Esophagus (tissue), 2 donors: Measurements from ENCODE around the gene ERGIC1. TPM values are rescaled to one million over a fixed set of nuclear protein-coding genes. Genes with fewer than 3 reads are reported as not detected.

Source experiments
- H3K27ac ChIP-seq, 2 donors: one replicate each; pipeline ENCODE4 v1.5.1; 2013; ENCODE audit warnings: low read depth in 2 of 2, mild to moderate bottlenecking in 2 of 2, inconsistent platforms in 1 of 2, low read length in 1 of 2, moderate library complexity in 1 of 2
- H3K27me3 ChIP-seq, 2 donors: one replicate each; pipeline ENCODE4 v1.6.1; 2013; ENCODE audit warnings: low read length in 2 of 2, control low read depth in 1 of 2, mild to moderate bottlenecking in 1 of 2; ENCODE audit not compliant: insufficient read depth in 2 of 2, control insufficient read depth in 1 of 2
- H3K36me3 ChIP-seq, 2 donors: one replicate each; pipeline ENCODE4 v1.6.1; 2013; ENCODE audit warnings: low read length in 1 of 2; ENCODE audit not compliant: control insufficient read depth in 2 of 2, insufficient read depth in 2 of 2
- H3K4me1 ChIP-seq, 2 donors: one replicate each; pipeline ENCODE4 v1.6.1; 2013; ENCODE audit warnings: low read length in 1 of 2; ENCODE audit not compliant: control insufficient read depth in 2 of 2, insufficient read depth in 2 of 2
- H3K4me3 ChIP-seq, 2 donors: one replicate each; pipeline ENCODE4 v1.5.1; 2013; ENCODE audit warnings: low read length in 2 of 2, mild to moderate bottlenecking in 2 of 2, low read depth in 1 of 2, moderate library complexity in 1 of 2
- H3K9me3 ChIP-seq, 2 donors: one replicate each; pipeline ENCODE4 v1.6.1; 2013; ENCODE audit warnings: mild to moderate bottlenecking in 2 of 2, low read depth in 1 of 2, low read length in 1 of 2, moderate library complexity in 1 of 2; ENCODE audit not compliant: control insufficient read depth in 2 of 2, insufficient read depth in 1 of 2
- WGBS, 2 donors: extraction: QIAGEN DNeasy Blood & Tissue Kit; methylation state at CpG; one replicate each; pipeline ENCODE4 v1.1.7; 2013; 5-methylcytosine and 5-hydroxymethylcytosine counted together
- polyA plus RNA-seq, 2 donors: library from polyadenylated mRNA; stranded (reverse); fragments of 200-250 nt; gene quantifications; one replicate each; pipeline ENCODE4 v1.2.3, GENCODE V29; 2013
- donor health status: healthy with polysubstance abuse.
- donor health status: Bipolar disorder and iron deficiency.

ERGIC1 gene
- polyA plus RNA-seq, 2 donors, result 45.2 to 47.1 TPM

- H3K27me3 ChIP-seq, result no peaks in the 10 kb centered on the region
- peaks cover 0 to 2% of the 10 kb centered on the region in 2 donors for H3K36me3 ChIP-seq
- H3K4me3 ChIP-seq, result no peak overlapping the region
- H3K27ac ChIP-seq, result peak overlapping the region; percentile 78 to 84
- no peaks in the 10 kb centered on the region for H3K9me3 ChIP-seq
- H3K4me1 ChIP-seq, result peaks cover 8 to 18% of the 10 kb centered on the region in 2 donors
- WGBS, 2 donors, result 64 to 67% methylated on average over 9 of the region's 9 CpGs
These were observed 33.0 kb downstream of the ERGIC1 start for GRCh38 chr5:172866802-172867748.

- Histone ChIP-seq H3K36me3 (peaks cover 0 to 2% of the 10 kb centered on the region in 2 donors), H3K4me3 (no peak overlapping the region), H3K4me1 (peaks cover 8 to 19% of the 10 kb centered on the region in 2 donors), H3K27me3 (no peaks in the 10 kb centered on the region), H3K9me3 (no peaks in the 10 kb centered on the region), H3K27ac (peak overlapping the region; percentile 63 to 84)
- WGBS, 2 donors, result 68 to 73% methylated on average over 11 of the region's 11 CpGs
These were observed 33.8 kb downstream of the ERGIC1 start for GRCh38 chr5:172867761-172868435.

- no peaks in the 10 kb centered on the region for H3K27me3 ChIP-seq
- H3K27ac ChIP-seq, result peak overlapping the region; percentile 84 to 88
- peaks cover 8 to 24% of the 10 kb centered on the region in 2 donors for H3K4me1 ChIP-seq
- 61 to 73% methylated on average over 9 of the region's 9 CpGs for WGBS, 2 donors
- no peak overlapping the region for H3K4me3 ChIP-seq
- no peaks in the 10 kb centered on the region for H3K9me3 ChIP-seq
- H3K36me3 ChIP-seq, result peaks cover 0 to 2% of the 10 kb centered on the region in 2 donors
These were observed 34.4 kb downstream of the ERGIC1 start for GRCh38 chr5:172868436-172868923.

- no peak overlapping the region for H3K4me3 ChIP-seq
- peaks cover 0 to 2% of the 10 kb centered on the region in 2 donors for H3K36me3 ChIP-seq
- H3K9me3 ChIP-seq, result no peaks in the 10 kb centered on the region
- 23 to 43% methylated on average over 10 of the region's 10 CpGs for WGBS, 2 donors
- peak overlapping the region; percentile 84 to 88 for H3K27ac ChIP-seq
- H3K27me3 ChIP-seq, result no peaks in the 10 kb centered on the region
- H3K4me1 ChIP-seq, result peaks cover 8 to 27% of the 10 kb centered on the region in 2 donors
These were observed 35.0 kb downstream of the ERGIC1 start for GRCh38 chr5:172868924-172869591.

- Histone ChIP-seq H3K9me3 (no peaks in the 10 kb centered on the region), H3K36me3 (peaks cover 0 to 2% of the 10 kb centered on the region in 2 donors), H3K27ac (peak overlapping the region; percentile 84 to 88), H3K4me3 (no peak overlapping the region), H3K27me3 (no peaks in the 10 kb centered on the region), H3K4me1 (peaks cover 8 to 27% of the 10 kb centered on the region in 2 donors)
- WGBS, 2 donors, result 59 to 63% methylated on average over 1 of the region's 1 CpG
These were observed 35.6 kb downstream of the ERGIC1 start for GRCh38 chr5:172869691-172870090.

GRCh38 chr5:172870291-172870714 is 36.3 kb downstream of the ERGIC1 start:
- Histone ChIP-seq H3K27me3 (no peaks in the 10 kb centered on the region), H3K4me3 (no peak overlapping the region), H3K4me1 (peaks cover 8 to 27% of the 10 kb centered on the region in 2 donors)

GRCh38 chr5:172870715-172871461 is 36.8 kb downstream of the ERGIC1 start:
- Histone ChIP-seq H3K4me3 (no peak overlapping the region), H3K4me1 (peaks cover 8 to 27% of the 10 kb centered on the region in 2 donors), H3K27ac (peak overlapping the region; percentile 84 to 92), H3K27me3 (no peaks in the 10 kb centered on the region), H3K9me3 (no peaks in the 10 kb centered on the region), H3K36me3 (peaks cover 0 to 2% of the 10 kb centered on the region in 2 donors)
- 36 to 55% methylated on average over 20 of the region's 20 CpGs for WGBS, 2 donors

More at GRCh38 chr5:172870291-172870714, 36.3 kb downstream of the ERGIC1 start:
- Histone ChIP-seq H3K9me3 (no peaks in the 10 kb centered on the region), H3K36me3 (peaks cover 0 to 2% of the 10 kb centered on the region in 2 donors), H3K27ac (peak overlapping the region; percentile 84 to 95)
- WGBS, 2 donors, result 23 to 36% methylated on average over 4 of the region's 4 CpGs

GRCh38 chr5:172871536-172871935 is 37.5 kb downstream of the ERGIC1 start:
- Histone ChIP-seq H3K27me3 (no peaks in the 10 kb centered on the region), H3K4me3 (no peak overlapping the region), H3K9me3 (no peaks in the 10 kb centered on the region), H3K27ac (peak overlapping the region; percentile 84 to 92), H3K4me1 (peaks cover 8 to 27% of the 10 kb centered on the region in 2 donors), H3K36me3 (peaks cover 0 to 2% of the 10 kb centered on the region in 2 donors)
- 62 to 63% methylated on average over 3 of the region's 3 CpGs for WGBS, 2 donors
